SH-SY5Y (cell line): ENCODE measurements around the gene MAP6D1.

ENCODE experiments used
- GATA2 ChIP-seq: IDR thresholded peaks from 2 replicates; pipeline ENCODE4 v1.6.1; 2011; ENCODE audit warnings: mild to moderate bottlenecking, low read depth, low read length
- GATA3 ChIP-seq: IDR thresholded peaks from 2 replicates; pipeline ENCODE4 v1.6.1; 2011; ENCODE audit warnings: low read depth, mild to moderate bottlenecking, low read length, moderate library complexity

GRCh38 chr3:183837894-183838293 is 12.5 kb upstream of the MAP6D1 start:
- TF ChIP-seq GATA2 (no peak), GATA3 (no peak)
